ENCODE results near the gene DOCK6.

GRCh38 chr19:11169896-11170678, 92.2 kb downstream of the DOCK6 start:
- no peak for TF ChIP-seq POLR2A (IDR thresholded peaks at IDR 0.05)
- no peak for TF ChIP-seq CTCF (IDR thresholded peaks at IDR 0.05)
